Brain microvascular endothelial cell (primary cell): Measurements from ENCODE around the gene ZC3H4.

ENCODE experiments used
- DNase-seq: peaks from one replicate; pipeline ENCODE4 v3.0.0-alpha.2; 2020
- H3K27ac ChIP-seq: fragments of 250-450 bp; sonication (Bioruptor Pico); 2 replicates; pipeline ENCODE4 v1.5.1; 2020; ENCODE audit warnings: mild to moderate bottlenecking, moderate library complexity
- H3K27me3 ChIP-seq: fragments of 250-450 bp; sonication (Bioruptor Pico); replicated peaks from 2 replicates; pipeline ENCODE4 v1.5.1; 2020; ENCODE audit warnings: mild to moderate bottlenecking
- H3K36me3 ChIP-seq: fragments of 250-450 bp; sonication (Bioruptor Pico); replicated peaks from 2 replicates; pipeline ENCODE4 v1.5.1; 2020; ENCODE audit warnings: mild to moderate bottlenecking
- H3K4me3 ChIP-seq: 2 replicates; pipeline ENCODE4 v1.5.1; 2011; ENCODE audit warnings: low read depth, mild to moderate bottlenecking, control low read depth, low read length, moderate library complexity
- CTCF ChIP-seq: IDR thresholded peaks from 2 replicates; pipeline ENCODE4 v1.5.1; 2011; ENCODE audit warnings: low read depth, mild to moderate bottlenecking, moderate library complexity, low read length, control low read depth, inconsistent platforms; ENCODE audit errors: missing control alignments
- in situ Hi-C: cut with HindIII; loops from 2 replicates; pipeline ENCODE4 v1.10.0; 2017; ENCODE audit warnings: low sequenced_read_pairs, low pct_ligation_motif_present

The ZC3H4 gene

GRCh38 chr19:47100290-47100689 lies 13.3 kb downstream of the ZC3H4 start:
- Histone ChIP-seq H3K27me3 (no peaks in the 10 kb centered on the region), H3K27ac (no peak overlapping the region), H3K4me3 (no peak overlapping the region), H3K36me3 (peaks cover 2% of the 10 kb centered on the region)
- TF ChIP-seq CTCF = no peak
- no peak for DNase-seq
- in situ Hi-C loops = no loop called here

GRCh38 chr19:47099576-47100050 lies 14.0 kb downstream of the ZC3H4 start:
- in situ Hi-C loops = no loop called here
- TF ChIP-seq CTCF = no peak
- H3K27me3 ChIP-seq = no peaks in the 10 kb centered on the region

GRCh38 chr19:47098608-47099007 lies 15.0 kb downstream of the ZC3H4 start:
- peaks cover 11% of the 10 kb centered on the region for H3K36me3 ChIP-seq
- in situ Hi-C loops = no loop called here

More at GRCh38 chr19:47099576-47100050, 14.0 kb downstream of the ZC3H4 start:
- H3K4me3 ChIP-seq = no peak overlapping the region
- H3K36me3 ChIP-seq = peaks cover 2% of the 10 kb centered on the region
- DNase-seq = no peak
- no peak overlapping the region for H3K27ac ChIP-seq

GRCh38 chr19:47097396-47098201 lies 16.0 kb downstream of the ZC3H4 start:
- DNase-seq = no peak
- in situ Hi-C loops = no loop called here
- Histone ChIP-seq H3K4me3 (no peak overlapping the region), H3K27ac (no peak overlapping the region), H3K27me3 (no peaks in the 10 kb centered on the region), H3K36me3 (peaks cover 16% of the 10 kb centered on the region)
- no peak for TF ChIP-seq CTCF

More at GRCh38 chr19:47098608-47099007, 15.0 kb downstream of the ZC3H4 start:
- DNase-seq = no peak
- H3K4me3 ChIP-seq = no peak overlapping the region
- no peak overlapping the region for H3K27ac ChIP-seq
- TF ChIP-seq CTCF = no peak
- H3K27me3 ChIP-seq = no peaks in the 10 kb centered on the region

GRCh38 chr19:47096721-47097120 lies 16.9 kb downstream of the ZC3H4 start:
- H3K4me3 ChIP-seq = no peak overlapping the region
- no peak for TF ChIP-seq CTCF
- H3K27me3 ChIP-seq = no peaks in the 10 kb centered on the region
- in situ Hi-C loops = no loop called here
- no peak overlapping the region for H3K27ac ChIP-seq
- H3K36me3 ChIP-seq = peaks cover 20% of the 10 kb centered on the region
- DNase-seq = no peak
